Thyroid gland (tissue), 4 donors: ENCODE data around the gene SETDB2. TPM values are rescaled to one million over a fixed set of nuclear protein-coding genes. Genes with fewer than 3 reads are reported as not detected.

Source experiments
- DNase-seq, 2 donors: peaks; one replicate each; pipeline ENCODE4 v3.0.0-alpha.2; 2019
- H3K27ac ChIP-seq, 3 donors: fragments of 200-600 bp; sonication (generic); 1 replicate in 2 of 3; 2 replicates in 1 of 3; pipeline ENCODE4 v1.5.1; 2016 to 2019; ENCODE audit warnings: mild to moderate bottlenecking in 1 of 3, moderate library complexity in 1 of 3
- H3K27me3 ChIP-seq: fragments of 200-600 bp; sonication (generic); one replicate; pipeline ENCODE4 v1.5.1; 2019
- H3K36me3 ChIP-seq, 2 donors: fragments of 200-600 bp; sonication (generic); one replicate each; pipeline ENCODE4 v1.5.1; 2016 to 2019
- H3K4me1 ChIP-seq, 2 donors: fragments of 200-600 bp; sonication (generic); one replicate each; pipeline ENCODE4 v1.5.1; 2017 to 2019
- H3K4me3 ChIP-seq, 3 donors: fragments of 200-600 bp; sonication (generic); replicated peaks in 1 of 3; 1 replicate in 2 of 3; 2 replicates in 1 of 3; pipeline ENCODE4 v1.5.1; 2016; ENCODE audit warnings: mild to moderate bottlenecking in 1 of 3
- H3K9me3 ChIP-seq: fragments of 200-600 bp; sonication (generic); one replicate; pipeline ENCODE4 v1.5.1; 2017
- CTCF ChIP-seq, 6 experiments: fragments of 200-600 bp in 3 of 6; fragments of 450-650 bp in 3 of 6; sonication (generic) in 3 of 6; IDR thresholded peaks; one replicate each; pipeline ENCODE4 v1.5.1; 2016 to 2019; ENCODE audit warnings: antibody characterized with exemption in 6 of 6, mild to moderate bottlenecking in 2 of 6, inconsistent platforms in 1 of 6, moderate library complexity in 1 of 6
- POLR2A ChIP-seq, 2 donors: fragments of 450-650 bp; IDR thresholded peaks; one replicate each; pipeline ENCODE4 v1.6.1; 2017; ENCODE audit warnings: antibody characterized with exemption in 2 of 2, mild to moderate bottlenecking in 2 of 2, moderate library complexity in 1 of 2
- WGBS, 2 donors: methylation state at CpG; one replicate each; pipeline ENCODE4 v1.1.5; 2017; 5-methylcytosine and 5-hydroxymethylcytosine counted together
- intact Hi-C: fragments of 100-400 bp; cut with DNase I; formaldehyde crosslinking; loops from one replicate; pipeline ENCODE4 v1.15.1; 2023
- total RNA-seq, 4 donors: library from RNA; depleted of rRNA; stranded (reverse); fragments of >200 nt; gene quantifications; one replicate each; pipeline ENCODE4 v1.2.3, GENCODE V29; 2016

SETDB2 gene
- total RNA-seq, 4 donors from 2014 or later, result 17.9 to 27.4 (median 22.1) TPM

- Histone ChIP-seq H3K4me1 (peaks cover 0 to 7% of the 10 kb centered on the region in 2 donors), H3K4me3 (peak overlapping the region in 2 of 3 donors; percentile 12 to 13), H3K27me3 (no peaks in the 10 kb centered on the region), H3K36me3 (no peaks in the 10 kb centered on the region), H3K9me3 (no peaks in the 10 kb centered on the region), H3K27ac (peak overlapping the region; percentile 75 to 90 (median 79))
- peak in 1 of 6 experiments; percentile 24 for TF ChIP-seq CTCF (IDR thresholded peaks at IDR 0.05)
- TF ChIP-seq POLR2A (IDR thresholded peaks at IDR 0.05), result peak in 1 of 2 donors; percentile 81
- WGBS, 2 donors, result 10 to 12% methylated on average over 7 of the region's 7 CpGs
- intact Hi-C loops, result no loop called here
- peak; percentile 32 to 41 for DNase-seq
Observed at GRCh38 chr13:49400755-49401659, 43.1 kb upstream of the SETDB2 start.

- Histone ChIP-seq H3K27me3 (no peaks in the 10 kb centered on the region), H3K36me3 (no peaks in the 10 kb centered on the region), H3K27ac (no peak overlapping the region), H3K4me3 (no peak overlapping the region), H3K4me1 (peaks cover 0 to 3% of the 10 kb centered on the region in 2 donors), H3K9me3 (no peaks in the 10 kb centered on the region)
- no peak for TF ChIP-seq CTCF (IDR thresholded peaks at IDR 0.05)
- TF ChIP-seq POLR2A (IDR thresholded peaks at IDR 0.05), result no peak
- 85 to 88% methylated on average over 6 to 7 of the region's 7 CpGs for WGBS, 2 donors
- DNase-seq, result no peak
- intact Hi-C loops, result no loop called here
Observed at GRCh38 chr13:49403996-49404702, 39.9 kb upstream of the SETDB2 start.

- Histone ChIP-seq H3K4me3 (no peak overlapping the region), H3K9me3 (no peaks in the 10 kb centered on the region), H3K4me1 (peaks cover 0 to 3% of the 10 kb centered on the region in 2 donors), H3K36me3 (no peaks in the 10 kb centered on the region), H3K27me3 (no peaks in the 10 kb centered on the region), H3K27ac (no peak overlapping the region)
- TF ChIP-seq POLR2A (IDR thresholded peaks at IDR 0.05) (no peak), CTCF (IDR thresholded peaks at IDR 0.05) (no peak)
- intact Hi-C loops, result no loop called here
- DNase-seq, result no peak
- 98% methylated on average over 1 of the region's 1 CpG; no CpG with 5 or more reads in 1 of the 2 donors for WGBS, 2 donors
Observed at GRCh38 chr13:49404703-49405020, 39.4 kb upstream of the SETDB2 start.

GRCh38 chr13:49407068-49407467, 37.0 kb upstream of the SETDB2 start:
- Histone ChIP-seq H3K27me3 (no peaks in the 10 kb centered on the region), H3K27ac (no peak overlapping the region), H3K4me1 (no peaks in the 10 kb centered on the region), H3K4me3 (no peak overlapping the region), H3K36me3 (no peaks in the 10 kb centered on the region), H3K9me3 (no peaks in the 10 kb centered on the region)
- intact Hi-C loops, result no loop called here
- WGBS, 2 donors, result 96 to 98% methylated on average over 1 of the region's 1 CpG
- TF ChIP-seq CTCF (IDR thresholded peaks at IDR 0.05) (no peak), POLR2A (IDR thresholded peaks at IDR 0.05) (no peak)
- no peak for DNase-seq

- no peak overlapping the region for H3K4me3 ChIP-seq
- no peak for DNase-seq
- WGBS, 2 donors, result 85 to 96% methylated on average over 4 of the region's 4 CpGs
- no peaks in the 10 kb centered on the region for H3K27me3 ChIP-seq
- no peak overlapping the region for H3K27ac ChIP-seq
- intact Hi-C loops, result no loop called here
- no peaks in the 10 kb centered on the region for H3K9me3 ChIP-seq
- TF ChIP-seq CTCF (IDR thresholded peaks at IDR 0.05) (no peak), POLR2A (IDR thresholded peaks at IDR 0.05) (no peak)
- H3K4me1 ChIP-seq, result no peaks in the 10 kb centered on the region
- no peaks in the 10 kb centered on the region for H3K36me3 ChIP-seq
Observed at GRCh38 chr13:49407936-49408335, 36.1 kb upstream of the SETDB2 start.
